Neuronal stem cell (in vitro differentiated cells): ENCODE data around the gene SUSD1.

ENCODE experiments used
- DNase-seq: peaks from one replicate; pipeline ENCODE4 v3.0.0-alpha.2; 2013; ENCODE audit warnings: low spot score
- H2AFZ ChIP-seq: one replicate; pipeline ENCODE4 v1.6.1; 2013; ENCODE audit warnings: mild to moderate bottlenecking, low read length, inconsistent platforms
- H2AK5ac ChIP-seq: 2 replicates; pipeline ENCODE4 v1.6.1; 2013; ENCODE audit warnings: low read depth, mild to moderate bottlenecking, inconsistent platforms, low read length, moderate library complexity, mixed read lengths
- H2BK120ac ChIP-seq: 2 replicates; pipeline ENCODE4 v1.6.1; 2013; ENCODE audit warnings: low read depth, mild to moderate bottlenecking, inconsistent platforms, low read length, moderate library complexity, mixed read lengths
- H2BK12ac ChIP-seq: one replicate; pipeline ENCODE4 v1.6.1; 2013; ENCODE audit warnings: low read length, inconsistent platforms
- H2BK15ac ChIP-seq: 2 replicates; pipeline ENCODE4 v1.6.1; 2013; ENCODE audit warnings: mild to moderate bottlenecking, low read length, inconsistent platforms, mixed read lengths
- H2BK5ac ChIP-seq: one replicate; pipeline ENCODE4 v1.6.1; 2013; ENCODE audit warnings: inconsistent platforms, mild to moderate bottlenecking, low read length, moderate library complexity
- H3K14ac ChIP-seq: one replicate; pipeline ENCODE4 v1.6.1; 2013; ENCODE audit warnings: low read length, inconsistent platforms
- H3K18ac ChIP-seq: 2 replicates; pipeline ENCODE4 v1.6.1; 2013; ENCODE audit warnings: low read length, inconsistent platforms
- H3K23ac ChIP-seq: 2 replicates; pipeline ENCODE4 v1.6.1; 2013; ENCODE audit warnings: low read depth, mild to moderate bottlenecking, mixed read lengths, low read length, inconsistent platforms; ENCODE audit not compliant: poor library complexity
- H3K27ac ChIP-seq: replicated peaks from 3 replicates; pipeline ENCODE4 v1.5.1; 2013; ENCODE audit warnings: low read length, inconsistent platforms
- H3K27me3 ChIP-seq, 3 experiments: 2 replicates each; pipeline ENCODE4 v1.6.1; 2013; ENCODE audit warnings: low read length in 3 of 3, mild to moderate bottlenecking in 2 of 3, inconsistent platforms in 1 of 3, low read depth in 1 of 3, mixed read lengths in 1 of 3, moderate library complexity in 1 of 3; ENCODE audit not compliant: control insufficient read depth in 3 of 3, insufficient read depth in 3 of 3
- H3K36me3 ChIP-seq, 2 donors: replicated peaks in 1 of 2; 2 replicates each; pipeline ENCODE4 v1.6.1; 2013; ENCODE audit warnings: low read length in 2 of 2; ENCODE audit not compliant: control insufficient read depth in 2 of 2, insufficient read depth in 2 of 2
- H3K4ac ChIP-seq: 2 replicates; pipeline ENCODE4 v1.6.1; 2013; ENCODE audit warnings: inconsistent platforms, mild to moderate bottlenecking, low read length, moderate library complexity
- H3K4me1 ChIP-seq, 2 donors: 1 replicate in 1 of 2; 2 replicates in 1 of 2; pipeline ENCODE4 v1.6.1; 2013; ENCODE audit warnings: low read length in 2 of 2, low read depth in 1 of 2; ENCODE audit not compliant: control insufficient read depth in 2 of 2, insufficient read depth in 1 of 2
- H3K4me2 ChIP-seq: one replicate; pipeline ENCODE4 v1.6.1; 2013; ENCODE audit warnings: mild to moderate bottlenecking, low read length, inconsistent platforms; ENCODE audit not compliant: insufficient read depth, poor library complexity, severe bottlenecking
- H3K4me3 ChIP-seq, 2 donors: 2 replicates each; pipeline ENCODE4 v1.5.1; 2013; ENCODE audit warnings: low read length in 2 of 2, mild to moderate bottlenecking in 2 of 2, inconsistent platforms in 1 of 2, moderate library complexity in 1 of 2
- H3K79me1 ChIP-seq: one replicate; pipeline ENCODE4 v1.6.1; 2013; ENCODE audit warnings: low read depth, mild to moderate bottlenecking, inconsistent platforms, low read length, moderate library complexity
- H3K9ac ChIP-seq: one replicate; pipeline ENCODE4 v1.6.1; 2013; ENCODE audit warnings: mild to moderate bottlenecking, low read depth, low read length, inconsistent platforms; ENCODE audit not compliant: poor library complexity
- H3K9me3 ChIP-seq, 2 donors: replicated peaks in 1 of 2; 2 replicates each; pipeline versions ENCODE3 to v1.6.1; 2013; ENCODE audit warnings: low read length in 2 of 2, mild to moderate bottlenecking in 2 of 2, inconsistent platforms in 1 of 2, low read depth in 1 of 2, mixed read lengths in 1 of 2, moderate library complexity in 1 of 2; ENCODE audit not compliant: control insufficient read depth in 2 of 2, insufficient read depth in 1 of 2
- H4K8ac ChIP-seq: one replicate; pipeline ENCODE4 v1.6.1; 2013; ENCODE audit warnings: low read depth, mild to moderate bottlenecking, inconsistent platforms, low read length, moderate library complexity
- H4K91ac ChIP-seq: one replicate; pipeline ENCODE4 v1.6.1; 2013; ENCODE audit warnings: low read length, low read depth, mild to moderate bottlenecking, inconsistent platforms; ENCODE audit not compliant: poor library complexity
- WGBS, 2 donors: extraction: QIAGEN DNeasy Blood & Tissue Kit; methylation state at CpG; one replicate each; pipeline ENCODE4 v1.1.7; 2013; ENCODE audit warnings: missing lambda C conversion rate in 2 of 2, mixed read lengths in 1 of 2; ENCODE audit not compliant: insufficient read length in 2 of 2, insufficient replicate concordance in 1 of 2; ENCODE audit errors: extremely low coverage in 2 of 2; 5-methylcytosine and 5-hydroxymethylcytosine counted together

The SUSD1 gene

DNA sequence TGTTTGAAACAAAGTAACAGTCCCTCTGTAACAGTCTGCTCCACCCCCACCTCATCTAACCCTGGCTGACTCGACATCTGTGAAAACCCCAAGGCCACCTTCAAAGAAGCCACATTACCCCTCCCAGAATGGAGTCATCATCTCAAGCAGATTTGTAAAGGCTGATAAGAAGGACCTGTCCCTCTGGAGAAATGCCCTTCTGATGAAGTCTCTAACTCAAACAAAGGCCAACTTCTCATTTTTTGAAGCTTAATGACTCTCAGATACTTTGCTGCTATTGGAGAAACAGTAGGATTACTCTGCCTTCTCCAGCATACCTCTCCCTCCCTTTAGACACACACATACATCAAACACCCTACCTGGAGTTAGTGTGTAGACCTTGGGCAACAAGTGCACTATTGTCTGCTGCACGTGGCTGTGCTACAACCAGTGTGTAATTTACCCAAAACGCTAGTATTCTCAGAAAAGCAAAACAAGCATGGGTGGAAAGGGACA is 5.3 kb upstream of the SUSD1 start:
- no CpG with 5 or more reads among the region's 3 CpGs for WGBS, 2 donors
- no peak for DNase-seq
- H4K8ac ChIP-seq = no peak overlapping the region
- H2BK5ac ChIP-seq = no peak overlapping the region
- no peak overlapping the region for H2BK12ac ChIP-seq
- H3K4me2 ChIP-seq = no peak overlapping the region
- H3K23ac ChIP-seq = no peak overlapping the region
- H3K9ac ChIP-seq = no peak overlapping the region
- H3K9me3 ChIP-seq = no peaks in the 10 kb centered on the region
- no peak overlapping the region for H2AFZ ChIP-seq
- no peak overlapping the region for H3K18ac ChIP-seq
- no peak overlapping the region for H3K27ac ChIP-seq
- H4K91ac ChIP-seq = no peak overlapping the region
- no peaks in the 10 kb centered on the region for H3K36me3 ChIP-seq
- H2BK15ac ChIP-seq = no peak overlapping the region
- H3K4me3 ChIP-seq = no peak overlapping the region
- H3K4me1 ChIP-seq = peaks cover 0 to 4% of the 10 kb centered on the region in 2 donors
- H2AK5ac ChIP-seq = no peak overlapping the region
- H3K14ac ChIP-seq = no peak overlapping the region
- H2BK120ac ChIP-seq = no peak overlapping the region
- no peaks in the 10 kb centered on the region for H3K79me1 ChIP-seq
- peaks cover 0 to 14% (median 11%) of the 10 kb centered on the region in 3 experiments for H3K27me3 ChIP-seq
- H3K4ac ChIP-seq = no peak overlapping the region

DNA sequence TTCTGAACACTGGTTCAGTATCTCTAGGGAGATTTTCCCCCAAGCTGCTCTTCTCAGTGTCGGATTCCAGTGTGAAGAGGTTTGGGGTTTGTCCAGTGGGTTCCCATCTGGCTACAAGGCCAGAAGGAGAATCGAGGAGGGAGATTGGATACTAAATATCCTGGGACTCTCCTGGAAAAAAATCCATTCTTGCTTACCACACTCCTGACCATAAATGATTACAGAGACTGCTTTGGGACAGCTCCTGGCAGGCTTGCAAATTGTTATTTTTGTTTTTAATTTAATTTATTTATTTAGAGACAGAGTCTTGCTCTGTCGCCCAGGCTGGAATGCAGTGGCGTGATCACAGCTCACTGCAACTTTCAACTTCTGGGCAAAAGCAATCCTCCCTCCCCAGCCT is 4.7 kb upstream of the SUSD1 start:
- H3K79me1 ChIP-seq = no peaks in the 10 kb centered on the region
- no peak overlapping the region for H2BK120ac ChIP-seq
- H3K14ac ChIP-seq = no peak overlapping the region
- H2BK5ac ChIP-seq = no peak overlapping the region
- peaks cover 0 to 5% of the 10 kb centered on the region in 2 donors for H3K4me1 ChIP-seq
- H2AK5ac ChIP-seq = no peak overlapping the region
- no peaks in the 10 kb centered on the region for H3K36me3 ChIP-seq
- H3K18ac ChIP-seq = no peak overlapping the region
- no peak overlapping the region for H4K8ac ChIP-seq
- H3K27me3 ChIP-seq = peaks cover 0 to 17% (median 15%) of the 10 kb centered on the region in 3 experiments
- H3K27ac ChIP-seq = no peak overlapping the region
- no peak overlapping the region for H3K23ac ChIP-seq
- WGBS, 2 donors = no CpG with 5 or more reads among the region's 4 CpGs
- no peak overlapping the region for H3K4me3 ChIP-seq
- H3K4me2 ChIP-seq = no peak overlapping the region
- no peak for DNase-seq
- H2BK15ac ChIP-seq = no peak overlapping the region
- no peak overlapping the region for H4K91ac ChIP-seq
- no peak overlapping the region for H3K9ac ChIP-seq
- no peak overlapping the region for H2BK12ac ChIP-seq
- H2AFZ ChIP-seq = no peak overlapping the region
- H3K9me3 ChIP-seq = no peaks in the 10 kb centered on the region
- H3K4ac ChIP-seq = no peak overlapping the region

DNA sequence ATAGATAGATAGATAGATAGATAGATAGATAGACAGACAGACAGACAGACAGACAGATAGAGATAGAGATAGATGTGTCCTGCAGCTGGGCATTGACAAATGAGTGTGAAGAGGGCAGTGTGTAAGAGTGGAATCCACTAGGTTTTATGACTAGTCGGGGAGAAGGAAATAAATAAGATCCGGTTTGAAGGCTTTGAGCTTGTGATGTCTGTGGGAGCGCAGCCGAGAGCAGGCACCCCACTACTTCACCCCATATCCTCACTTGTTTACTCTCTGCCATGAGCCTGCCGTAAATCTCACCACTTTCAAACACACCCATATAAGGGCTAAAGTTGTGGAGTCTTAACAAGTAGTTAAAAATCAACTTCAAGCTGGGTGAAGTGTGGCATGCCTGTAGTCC is 1.4 kb upstream of the SUSD1 start:
- no peaks in the 10 kb centered on the region for H3K36me3 ChIP-seq
- H3K4me3 ChIP-seq = no peak overlapping the region
- no CpG with 5 or more reads among the region's 5 CpGs for WGBS, 2 donors
- H2AK5ac ChIP-seq = no peak overlapping the region
- H3K9ac ChIP-seq = no peak overlapping the region
- peaks cover 0 to 5% of the 10 kb centered on the region in 2 donors for H3K4me1 ChIP-seq
- H3K14ac ChIP-seq = no peak overlapping the region
- no peak overlapping the region for H2BK15ac ChIP-seq
- H2BK12ac ChIP-seq = no peak overlapping the region
- no peak overlapping the region for H4K91ac ChIP-seq
- H2BK120ac ChIP-seq = no peak overlapping the region
- no peak overlapping the region for H2AFZ ChIP-seq
- no peak overlapping the region for H4K8ac ChIP-seq
- H2BK5ac ChIP-seq = no peak overlapping the region
- no peaks in the 10 kb centered on the region for H3K79me1 ChIP-seq
- H3K23ac ChIP-seq = no peak overlapping the region
- no peak overlapping the region for H3K4me2 ChIP-seq
- H3K18ac ChIP-seq = no peak overlapping the region
- no peak overlapping the region for H3K27ac ChIP-seq
- DNase-seq = no peak
- no peak overlapping the region for H3K4ac ChIP-seq
- peaks cover 0 to 26% (median 15%) of the 10 kb centered on the region in 3 experiments for H3K27me3 ChIP-seq
- H3K9me3 ChIP-seq = peaks cover 0 to 2% of the 10 kb centered on the region in 2 donors

DNA sequence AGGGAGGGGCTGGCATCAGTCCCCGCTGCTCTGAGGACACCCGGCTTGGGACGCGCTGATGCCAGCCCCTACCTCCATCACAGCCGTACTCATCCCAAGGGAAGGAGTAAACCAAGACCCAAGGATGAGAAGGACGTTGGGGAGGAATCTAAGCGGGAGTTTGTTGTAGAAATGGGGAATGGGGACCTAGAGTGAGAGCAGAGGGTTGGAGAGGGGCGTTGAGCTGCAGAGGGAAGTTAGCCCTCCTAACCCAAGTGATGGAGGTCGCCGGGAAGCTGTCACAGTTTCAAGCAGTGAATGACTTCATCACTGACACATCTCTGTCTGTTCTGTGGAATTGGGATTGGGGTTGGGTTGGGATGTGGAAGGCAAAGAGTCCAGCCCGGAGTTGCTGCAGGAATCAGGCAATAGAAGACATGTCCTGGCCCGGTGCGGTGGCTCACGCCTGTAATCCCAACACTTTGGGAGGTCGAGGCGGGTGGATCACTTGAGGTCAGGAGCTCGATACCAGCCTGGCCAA is 759 bp upstream of the SUSD1 start:
- Histone ChIP-seq H3K4me2 (peak overlapping the region; percentile 86), H3K79me1 (no peaks in the 10 kb centered on the region), H3K14ac (peak overlapping the region; percentile 59), H3K18ac (no peak overlapping the region), H4K91ac (no peak overlapping the region), H2BK15ac (no peak overlapping the region), H2BK120ac (no peak overlapping the region), H3K27ac (no peak overlapping the region), H3K9ac (no peak overlapping the region), H3K36me3 (no peaks in the 10 kb centered on the region), H3K4me1 (peaks cover 0 to 5% of the 10 kb centered on the region in 2 donors), H3K4ac (no peak overlapping the region), H3K27me3 (peaks cover 0 to 26% (median 15%) of the 10 kb centered on the region in 3 experiments), H2BK5ac (no peak overlapping the region), H3K9me3 (peaks cover 0 to 2% of the 10 kb centered on the region in 2 donors), H2AK5ac (no peak overlapping the region), H3K4me3 (peak overlapping the region; percentile 44 to 88), H3K23ac (no peak overlapping the region), H4K8ac (no peak overlapping the region), H2BK12ac (no peak overlapping the region), H2AFZ (peak overlapping the region; percentile 95)
- WGBS, 2 donors = no CpG with 5 or more reads among the region's 17 CpGs
- no peak for DNase-seq
